Neural cell (in vitro differentiated cells): ENCODE measurements around the gene FGG. TPM values are rescaled to one million over a fixed set of nuclear protein-coding genes. Genes with fewer than 3 reads are reported as not detected.

Experiments used
- H2AFZ ChIP-seq: fragments of 200-600, 300-800 bp; sonication (generic), shearing (Covaris generic); 2 replicates; pipeline ENCODE4 v1.6.0; 2014; ENCODE audit warnings: low read depth, mild to moderate bottlenecking, antibody characterized with exemption, low read length, moderate library complexity
- H3F3A ChIP-seq: fragments of 200-600 bp; shearing (Covaris generic); 2 replicates; pipeline ENCODE4 v1.6.1; 2016; ENCODE audit warnings: mild to moderate bottlenecking, moderate library complexity, mixed read lengths, antibody characterized with exemption, low read length; ENCODE audit not compliant: insufficient read depth, poor library complexity, severe bottlenecking
- H3K27ac ChIP-seq: fragments of 200-600, 300-800 bp; sonication (generic), shearing (Covaris generic); 2 replicates; pipeline ENCODE4 v1.5.1; 2014; ENCODE audit warnings: mild to moderate bottlenecking, low read length, moderate library complexity
- H3K27me3 ChIP-seq: fragments of 300-800, 200-600 bp; sonication (generic), shearing (Covaris generic); 2 replicates; pipeline ENCODE4 v1.6.0; 2014; ENCODE audit warnings: mild to moderate bottlenecking, low read depth, low read length, moderate library complexity; ENCODE audit not compliant: insufficient read depth
- H3K36me3 ChIP-seq: fragments of 300-800, 200-600 bp; sonication (generic), shearing (Covaris generic); 2 replicates; pipeline ENCODE4 v1.5.1; 2014; ENCODE audit warnings: mild to moderate bottlenecking, antibody characterized with exemption, low read length, moderate library complexity; ENCODE audit not compliant: insufficient read depth
- H3K4me2 ChIP-seq: fragments of 300-800, 200-600 bp; sonication (generic), shearing (Covaris generic); 2 replicates; pipeline ENCODE4 v1.6.0; 2014; ENCODE audit warnings: mild to moderate bottlenecking, low read length
- H3K4me3 ChIP-seq: fragments of 300-800, 200-600 bp; sonication (generic), shearing (Covaris generic); 2 replicates; pipeline ENCODE4 v1.5.1; 2014; ENCODE audit warnings: mild to moderate bottlenecking, low read length, moderate library complexity
- H3K79me2 ChIP-seq: fragments of 200-600 bp; shearing (Covaris generic); replicated peaks from 2 replicates; pipeline ENCODE4 v1.6.0; 2014; ENCODE audit warnings: mild to moderate bottlenecking, low read length, moderate library complexity; ENCODE audit not compliant: insufficient read depth
- H3K9ac ChIP-seq: fragments of 300-800, 200-600 bp; sonication (generic), shearing (Covaris generic); 2 replicates; pipeline ENCODE4 v1.6.1; 2016; ENCODE audit warnings: mild to moderate bottlenecking, low read length, mixed read lengths
- H3K9me2 ChIP-seq: fragments of 200-600 bp; shearing (Covaris generic); 2 replicates; pipeline ENCODE4 v1.6.1; 2016; ENCODE audit warnings: mild to moderate bottlenecking, low read length, mixed read lengths; ENCODE audit not compliant: insufficient read depth
- H3K9me3 ChIP-seq: fragments of 200-600, 300-800 bp; sonication (generic), shearing (Covaris generic); 2 replicates; pipeline ENCODE4 v1.6.1; 2016; ENCODE audit warnings: mild to moderate bottlenecking, mixed run types, low read length, moderate library complexity, mixed read lengths
- H4K20me1 ChIP-seq: fragments of 200-600 bp; shearing (Covaris generic); 2 replicates; pipeline ENCODE4 v1.6.1; 2016; ENCODE audit warnings: mild to moderate bottlenecking, mixed run types; ENCODE audit not compliant: insufficient read depth
- CTCF ChIP-seq: fragments of 450-650 bp; IDR thresholded peaks from 2 replicates; pipeline ENCODE4 v1.5.1; 2014; ENCODE audit warnings: antibody characterized with exemption, mild to moderate bottlenecking, moderate library complexity; ENCODE audit not compliant: poor library complexity, severe bottlenecking
- EP300 ChIP-seq: fragments of 450-650 bp; conservative IDR thresholded peaks from 2 replicates; pipeline ENCODE4 v1.6.1; 2014; ENCODE audit warnings: antibody characterized with exemption, mild to moderate bottlenecking, moderate library complexity; ENCODE audit not compliant: poor library complexity, severe bottlenecking
- EZH2 ChIP-seq: fragments of 200-600, 300-800 bp; shearing (Covaris generic), sonication (generic); IDR thresholded peaks from 2 replicates; pipeline ENCODE4 v1.6.1; 2014; ENCODE audit warnings: antibody characterized with exemption, low read length, borderline replicate concordance, mild to moderate bottlenecking; ENCODE audit not compliant: insufficient read depth, poor library complexity, severe bottlenecking
- MXI1 ChIP-seq: fragments of 450-650 bp; conservative IDR thresholded peaks from 2 replicates; pipeline ENCODE4 v1.6.1; 2014; ENCODE audit warnings: antibody characterized with exemption, mild to moderate bottlenecking; ENCODE audit not compliant: poor library complexity, severe bottlenecking
- POLR2AphosphoS5 ChIP-seq: IDR thresholded peaks from 2 replicates; pipeline ENCODE4 v1.6.1; 2012
- RAD21 ChIP-seq: fragments of 450-650 bp; conservative IDR thresholded peaks from 2 replicates; pipeline ENCODE4 v1.6.1; 2014; ENCODE audit warnings: antibody characterized with exemption, mild to moderate bottlenecking, moderate library complexity
- REST ChIP-seq: IDR thresholded peaks from 2 replicates; pipeline ENCODE4 v1.6.1; 2012; ENCODE audit warnings: borderline replicate concordance
- SMC3 ChIP-seq: fragments of 450-650 bp; conservative IDR thresholded peaks from 2 replicates; pipeline ENCODE4 v1.6.1; 2014; ENCODE audit warnings: antibody characterized with exemption, mild to moderate bottlenecking, moderate library complexity; ENCODE audit not compliant: poor library complexity
- TAF1 ChIP-seq: IDR thresholded peaks from 2 replicates; pipeline ENCODE4 v1.6.1; 2012; ENCODE audit warnings: low read depth
- polyA plus RNA-seq: library from polyadenylated mRNA; depleted of rRNA; stranded (reverse); fragments of >200 nt; gene quantifications from 2 replicates; pipeline ENCODE4 v1.2.3, GENCODE V29; 2014

The FGG gene
- polyA plus RNA-seq, 1 donor from 2014 or later, result not detected

DNA sequence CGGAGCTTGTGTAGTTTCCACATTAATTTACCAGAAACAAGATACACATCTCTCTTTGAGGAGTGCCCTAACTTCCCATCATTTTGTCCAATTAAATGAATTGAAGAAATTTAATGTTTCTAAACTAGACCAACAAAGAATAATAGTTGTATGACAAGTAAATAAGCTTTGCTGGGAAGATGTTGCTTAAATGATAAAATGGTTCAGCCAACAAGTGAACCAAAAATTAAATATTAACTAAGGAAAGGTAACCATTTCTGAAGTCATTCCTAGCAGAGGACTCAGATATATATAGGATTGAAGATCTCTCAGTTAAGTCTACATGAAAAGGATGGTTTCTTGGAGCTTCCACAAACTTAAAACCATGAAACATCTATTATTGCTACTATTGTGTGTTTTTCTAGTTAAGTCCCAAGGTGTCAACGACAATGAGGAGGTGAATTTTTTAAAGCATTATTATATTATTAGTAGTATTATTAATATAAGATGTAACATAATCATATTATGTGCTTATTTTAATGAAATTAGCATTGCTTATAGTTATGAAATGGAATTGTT is 49.7 kb downstream of the FGG start, which contains the start of gene FGB:
TSS of gene FGB (plus strand) at position 315 of the 558 bp plus-strand sequence. CDS start at position 323, 8 bp downstream.
- Histone ChIP-seq H4K20me1 (no peaks in the 10 kb centered on the region), H3K9ac (no peak within 1 kb of the TSS), H3F3A (no peaks in the 10 kb centered on the region), H3K4me3 (no peak within 1 kb of the TSS), H3K79me2 (no peaks in the 10 kb centered on the region), H3K36me3 (no peaks in the 10 kb centered on the region), H3K4me2 (no peak within 1 kb of the TSS), H2AFZ (no peak within 1 kb of the TSS), H3K9me3 (no peaks in the 10 kb centered on the region), H3K27ac (no peak within 1 kb of the TSS), H3K9me2 (no peaks in the 10 kb centered on the region), H3K27me3 (no peaks in the 10 kb centered on the region)
- TF ChIP-seq MXI1, result no peak
- TF ChIP-seq TAF1, result no peak
- no peak for TF ChIP-seq REST
- TF ChIP-seq SMC3, result no peak
- no peak for TF ChIP-seq POLR2AphosphoS5
- TF ChIP-seq CTCF, result no peak
- no peak for TF ChIP-seq RAD21
- TF ChIP-seq EP300, result no peak
- TF ChIP-seq EZH2, result no peak

DNA sequence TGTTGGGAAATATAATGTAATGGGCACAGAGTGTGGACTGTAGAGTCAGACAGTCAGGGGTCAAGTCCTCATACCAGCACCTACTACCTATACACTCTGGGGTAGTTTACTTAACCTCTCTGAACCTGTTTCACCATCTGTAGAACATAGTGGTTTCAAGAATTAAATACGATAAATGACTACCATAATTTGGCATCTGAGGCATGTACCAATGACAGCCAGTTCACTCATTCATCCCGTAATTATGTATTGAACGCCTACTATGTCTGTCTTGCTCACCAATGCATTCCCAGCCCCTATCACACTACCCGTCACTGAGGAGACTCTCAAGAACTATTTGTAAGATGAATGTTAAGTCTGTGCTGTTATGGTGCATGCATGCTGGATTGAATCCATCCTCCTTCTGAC is 51.6 kb downstream of the FGG start:
- Histone ChIP-seq H3K9me2 (no peaks in the 10 kb centered on the region), H3K36me3 (no peaks in the 10 kb centered on the region), H3K4me2 (no peak overlapping the region), H2AFZ (no peak overlapping the region), H3K27me3 (no peaks in the 10 kb centered on the region), H4K20me1 (no peaks in the 10 kb centered on the region), H3K9me3 (no peaks in the 10 kb centered on the region), H3K4me3 (no peak overlapping the region), H3K79me2 (no peaks in the 10 kb centered on the region), H3F3A (no peaks in the 10 kb centered on the region), H3K9ac (no peak overlapping the region), H3K27ac (no peak overlapping the region)
- TF ChIP-seq EZH2 (no peak), MXI1 (no peak), SMC3 (no peak), EP300 (no peak)

GRCh38 chr4:154560419-154560801 is 52.0 kb downstream of the FGG start:
- no peak for TF ChIP-seq REST
- no peak for TF ChIP-seq POLR2AphosphoS5
- TF ChIP-seq SMC3, result no peak
- no peak for TF ChIP-seq MXI1
- no peak for TF ChIP-seq EZH2
- TF ChIP-seq CTCF, result no peak
- no peak overlapping the region for H3K4me3 ChIP-seq

More at GRCh38 chr4:154560419-154560801, 52.0 kb downstream of the FGG start:
- no peak overlapping the region for H3K27ac ChIP-seq
- H3K9me3 ChIP-seq, result no peaks in the 10 kb centered on the region
- no peaks in the 10 kb centered on the region for H3K36me3 ChIP-seq
- no peaks in the 10 kb centered on the region for H3K79me2 ChIP-seq
- no peaks in the 10 kb centered on the region for H4K20me1 ChIP-seq
- H3K9me2 ChIP-seq, result no peaks in the 10 kb centered on the region
- no peaks in the 10 kb centered on the region for H3F3A ChIP-seq
- no peaks in the 10 kb centered on the region for H3K27me3 ChIP-seq
- H3K4me2 ChIP-seq, result no peak overlapping the region
- H3K9ac ChIP-seq, result no peak overlapping the region
- no peak overlapping the region for H2AFZ ChIP-seq
